NB4 (cell line): ENCODE data around the gene SLC37A2.

Experiments
- MAX ChIP-seq: IDR thresholded peaks from 2 replicates; pipeline ENCODE4 v1.6.1; 2011; ENCODE audit warnings: low read depth, low read length
- MYC ChIP-seq: IDR thresholded peaks from 2 replicates; pipeline ENCODE4 v1.6.1; 2011; ENCODE audit warnings: low read depth, low read length
- POLR2A ChIP-seq: IDR thresholded peaks from 2 replicates; pipeline ENCODE4 v1.6.1; 2011; ENCODE audit warnings: mild to moderate bottlenecking; ENCODE audit not compliant: insufficient read length; ENCODE audit errors: extremely low read depth
- TF ChIP-seq, protein P1 (sequence below): IDR thresholded peaks from one replicate; pipeline ENCODE4 v1.5.1; 2012; ENCODE audit warnings: low read depth, low read length

DNA sequence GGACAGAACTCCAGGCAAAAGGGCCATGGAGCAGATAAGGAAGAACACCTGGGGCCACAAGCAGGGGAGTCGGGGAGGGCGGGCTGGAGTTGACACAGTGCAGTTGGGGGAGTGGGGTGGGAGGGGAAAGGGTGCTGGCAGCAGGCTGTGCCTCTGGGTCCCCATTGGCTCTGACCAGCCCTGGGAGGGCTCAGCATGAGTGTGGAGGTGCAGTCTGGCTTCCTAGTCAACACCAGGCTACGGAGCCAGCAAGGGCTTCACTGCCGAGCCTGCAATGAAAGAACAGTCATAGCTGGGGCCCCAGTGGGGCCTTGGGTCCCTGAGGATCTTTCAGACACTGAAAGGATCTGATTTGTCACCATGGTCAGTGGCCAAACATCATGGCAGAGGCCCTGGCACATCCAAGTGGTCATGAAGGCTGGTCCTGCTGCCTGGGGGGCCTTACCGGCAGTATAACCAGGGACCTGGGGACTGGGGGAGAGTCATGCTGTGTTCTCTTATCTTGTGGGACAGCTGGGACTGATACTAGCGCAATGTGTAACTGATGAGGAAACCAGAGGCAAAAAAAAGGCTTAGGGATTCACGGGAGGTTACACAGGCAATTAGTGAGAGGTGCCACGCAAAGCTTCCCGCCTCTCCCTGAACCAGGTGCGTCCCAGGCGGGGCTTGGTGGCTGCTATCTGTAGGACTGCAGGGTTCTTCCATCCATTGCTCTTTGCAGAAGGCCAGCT lies 11.6 kb downstream of the SLC37A2 start:
- TF ChIP-seq MAX (no peak), POLR2A (no peak), MYC (no peak)
- TF ChIP-seq, protein P1, sequence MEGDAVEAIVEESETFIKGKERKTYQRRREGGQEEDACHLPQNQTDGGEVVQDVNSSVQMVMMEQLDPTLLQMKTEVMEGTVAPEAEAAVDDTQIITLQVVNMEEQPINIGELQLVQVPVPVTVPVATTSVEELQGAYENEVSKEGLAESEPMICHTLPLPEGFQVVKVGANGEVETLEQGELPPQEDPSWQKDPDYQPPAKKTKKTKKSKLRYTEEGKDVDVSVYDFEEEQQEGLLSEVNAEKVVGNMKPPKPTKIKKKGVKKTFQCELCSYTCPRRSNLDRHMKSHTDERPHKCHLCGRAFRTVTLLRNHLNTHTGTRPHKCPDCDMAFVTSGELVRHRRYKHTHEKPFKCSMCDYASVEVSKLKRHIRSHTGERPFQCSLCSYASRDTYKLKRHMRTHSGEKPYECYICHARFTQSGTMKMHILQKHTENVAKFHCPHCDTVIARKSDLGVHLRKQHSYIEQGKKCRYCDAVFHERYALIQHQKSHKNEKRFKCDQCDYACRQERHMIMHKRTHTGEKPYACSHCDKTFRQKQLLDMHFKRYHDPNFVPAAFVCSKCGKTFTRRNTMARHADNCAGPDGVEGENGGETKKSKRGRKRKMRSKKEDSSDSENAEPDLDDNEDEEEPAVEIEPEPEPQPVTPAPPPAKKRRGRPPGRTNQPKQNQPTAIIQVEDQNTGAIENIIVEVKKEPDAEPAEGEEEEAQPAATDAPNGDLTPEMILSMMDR, result no peak
